HL-60/S4 treated with retinoic acid at 250 ng/mL for 4 days and 3 days (cell line): ENCODE results near the gene NDUFV2.
"Not testable (repeated sequence)": the region's sequence is repeated elsewhere in the genome, so short reads cannot be mapped to it uniquely, and the experiment has no call there.

ENCODE experiments used
- in situ Hi-C: fragments of 300-500 bp; cut with MboI; formaldehyde crosslinking; loops from 2 replicates; pipeline ENCODE4 v1.7.0; 2022; ENCODE audit warnings: low sequenced_read_pairs

The NDUFV2 gene

DNA sequence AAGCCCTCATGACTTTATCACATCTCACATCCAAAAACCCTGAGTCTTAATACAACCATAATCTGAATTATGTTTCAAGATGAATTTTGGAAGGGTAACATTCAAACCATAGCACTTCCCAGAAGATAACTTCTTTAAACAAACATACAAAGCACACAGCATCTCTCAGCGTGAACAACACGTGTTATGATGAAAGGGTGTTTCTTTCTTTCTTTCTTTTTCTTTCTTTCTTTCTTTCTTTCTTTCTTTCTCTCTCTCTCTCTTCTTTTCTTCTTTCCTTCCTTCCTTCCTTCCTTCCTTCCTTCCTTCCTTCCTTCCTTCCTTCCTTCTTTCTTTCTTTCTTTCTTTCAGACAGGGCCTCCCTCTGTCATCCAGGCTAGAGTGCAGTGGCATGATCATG, 13.8 kb upstream of the NDUFV2 start:
- in situ Hi-C loops, result not testable (repeated sequence)

DNA sequence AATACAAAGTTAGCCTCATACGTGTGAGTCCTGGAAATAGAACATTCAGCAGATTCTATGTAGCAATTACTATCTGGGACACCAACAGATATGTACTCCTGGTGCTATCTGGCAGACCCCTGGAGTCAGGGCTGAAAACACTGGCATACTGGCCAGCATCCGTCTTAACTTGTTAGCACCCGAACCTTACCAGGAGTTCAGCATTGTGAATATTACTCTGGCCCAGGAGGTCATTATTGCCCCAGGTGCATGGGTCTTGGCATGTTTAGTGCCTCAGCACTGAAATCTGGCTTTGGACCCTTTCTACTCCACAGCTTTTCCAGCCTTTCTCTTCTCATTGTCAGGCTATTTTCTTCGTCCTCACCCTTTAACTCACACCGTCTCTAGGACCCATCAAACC, 11.9 kb upstream of the NDUFV2 start:
- in situ Hi-C loops, result no loop called here

DNA sequence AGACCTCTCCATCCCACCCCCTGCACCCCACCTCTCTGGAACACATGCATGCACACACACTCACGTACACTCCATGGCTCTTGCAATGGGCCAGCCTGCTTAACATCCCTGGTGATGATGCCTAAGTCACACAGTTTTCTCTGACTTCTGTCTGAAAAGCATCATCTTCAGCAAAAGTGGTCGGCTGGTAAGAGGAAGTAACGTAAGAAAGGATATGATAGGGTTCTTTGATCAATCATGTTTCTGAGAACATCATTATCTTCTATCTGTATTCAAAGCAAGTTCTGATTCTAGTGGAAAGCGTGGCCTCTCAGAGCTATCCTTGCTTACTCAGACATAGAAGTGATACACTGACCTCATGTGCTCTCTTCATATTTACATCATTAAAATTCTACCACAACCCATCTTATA, 11.4 kb upstream of the NDUFV2 start:
- in situ Hi-C loops, result no loop called here

DNA sequence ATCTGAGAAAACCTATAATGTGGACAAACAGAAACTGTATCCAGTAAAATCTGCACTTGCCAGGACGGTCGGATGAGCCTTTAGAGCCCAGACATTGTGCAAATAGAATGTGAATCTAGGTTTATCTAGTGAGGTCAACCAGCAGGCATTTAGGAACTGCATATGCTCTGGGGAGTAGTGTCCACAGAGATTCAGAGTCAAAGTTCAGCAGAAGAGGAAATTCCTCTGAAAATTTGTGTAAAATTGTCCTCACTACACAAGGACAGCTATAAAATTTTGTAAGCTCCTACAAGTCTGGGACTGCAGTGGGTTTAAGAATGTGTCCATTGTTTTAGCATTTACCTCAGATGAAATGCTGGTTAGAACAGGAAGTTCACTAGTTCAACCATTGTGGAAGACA, 9.8 kb upstream of the NDUFV2 start:
- in situ Hi-C loops, result no loop called here

DNA sequence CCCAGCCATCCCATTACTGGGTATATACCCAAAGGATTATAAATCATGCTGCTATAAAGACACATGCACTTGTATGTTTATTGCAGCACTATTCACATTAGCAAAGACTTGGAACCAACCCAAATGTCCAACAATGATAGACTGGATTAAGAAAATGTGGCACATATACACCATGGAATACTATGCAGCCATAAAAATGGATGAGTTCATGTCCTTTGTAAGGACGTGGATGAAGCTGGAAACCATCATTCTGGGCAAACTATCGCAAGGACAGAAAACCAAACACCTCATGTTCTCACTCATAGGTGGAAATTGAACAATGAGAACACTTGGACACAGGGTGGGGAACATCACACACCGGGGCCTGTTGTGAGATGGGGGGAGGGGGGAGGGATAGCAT, 9.4 kb upstream of the NDUFV2 start:
- in situ Hi-C loops, result not testable (repeated sequence)

DNA sequence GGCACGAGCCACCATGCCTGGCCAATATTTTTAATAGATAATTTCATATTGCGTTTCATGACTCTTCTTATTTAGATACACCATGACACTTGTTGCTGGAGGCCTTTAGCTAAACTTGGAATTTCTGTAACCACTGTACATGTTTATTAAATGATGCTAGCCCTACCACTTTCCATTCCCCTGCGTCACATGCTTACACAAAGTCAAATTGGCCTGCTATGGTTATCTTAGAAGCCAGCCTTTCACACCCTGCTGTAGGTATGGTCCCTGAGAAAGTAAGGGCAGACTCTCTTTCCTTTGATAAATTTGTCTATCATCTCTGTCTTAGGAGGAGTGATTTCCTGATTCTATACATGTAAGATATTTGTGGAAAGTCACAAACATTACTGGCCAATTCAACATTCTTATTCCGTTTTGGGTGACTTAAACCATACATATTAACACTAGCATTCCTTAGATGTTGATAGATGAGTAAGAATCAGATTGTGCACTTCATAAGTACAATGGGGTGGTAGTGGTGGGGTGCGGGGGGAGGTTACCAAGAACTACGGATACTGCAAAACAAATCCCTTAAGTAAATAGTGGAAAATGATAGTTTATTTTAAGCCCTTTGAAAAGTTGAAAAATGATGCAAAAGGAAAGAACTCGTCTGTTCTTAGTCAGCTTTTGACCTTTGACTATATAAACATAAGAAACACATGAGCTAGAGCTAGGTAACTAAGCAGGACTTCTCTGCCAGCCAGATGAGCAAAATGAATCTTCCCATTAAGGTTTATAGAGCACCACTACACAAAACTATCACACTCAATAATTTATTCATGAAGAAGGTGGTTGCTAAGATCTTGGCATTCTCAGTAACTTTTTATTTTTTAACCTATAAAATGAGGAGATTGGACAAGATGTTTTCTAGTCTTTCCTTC, 7.9 kb upstream of the NDUFV2 start:
- in situ Hi-C loops, result no loop called here

DNA sequence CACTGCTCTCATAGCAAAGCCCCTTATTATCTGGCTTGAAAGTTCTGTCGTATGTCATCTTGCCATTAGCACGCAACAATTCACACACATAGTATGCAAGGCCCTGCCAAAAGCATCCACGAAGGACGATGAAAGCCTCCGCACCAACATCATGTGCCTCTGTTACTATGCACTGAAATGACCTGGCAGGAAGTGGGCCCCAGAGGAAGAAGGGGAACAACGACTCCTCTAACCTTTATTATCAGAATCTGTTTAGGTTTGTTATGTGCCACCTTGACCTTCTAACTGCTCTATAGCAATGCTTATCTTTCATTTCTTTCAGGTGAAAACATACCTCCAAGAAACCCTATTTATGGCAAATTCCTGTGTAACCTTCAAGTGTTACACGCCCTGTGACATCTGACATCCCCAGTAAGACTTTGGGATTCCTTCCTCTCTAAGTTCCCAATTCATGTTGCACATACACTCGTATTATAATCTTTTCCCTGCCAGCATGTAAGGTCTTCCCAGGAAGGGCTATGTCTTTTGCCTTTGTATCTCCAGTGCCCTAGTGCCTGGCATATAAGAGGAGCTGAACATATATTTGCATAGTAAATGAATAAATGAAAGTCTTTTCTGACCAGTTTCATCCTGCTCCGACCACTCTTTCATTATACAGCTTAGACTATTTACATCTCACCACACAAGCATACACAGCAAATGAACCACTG, 7.0 kb upstream of the NDUFV2 start:
- in situ Hi-C loops, result no loop called here

DNA sequence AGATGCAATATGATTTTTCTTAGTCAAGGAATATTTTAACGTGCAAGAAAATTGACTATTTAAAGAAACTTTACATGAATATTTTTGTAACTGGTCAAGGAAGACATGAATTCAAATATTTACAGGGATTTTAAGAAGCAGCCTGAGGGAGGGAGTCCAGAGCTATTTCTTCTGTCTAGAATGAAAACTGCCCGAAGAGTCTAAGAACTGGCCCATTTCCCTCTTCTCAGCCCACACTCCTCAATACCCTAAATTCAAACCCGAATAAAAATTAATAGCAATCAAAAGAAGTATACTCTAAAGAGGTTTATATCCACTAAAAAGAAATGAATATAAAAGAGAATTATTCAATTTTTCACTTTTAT, 6.5 kb upstream of the NDUFV2 start:
- in situ Hi-C loops, result no loop called here

DNA sequence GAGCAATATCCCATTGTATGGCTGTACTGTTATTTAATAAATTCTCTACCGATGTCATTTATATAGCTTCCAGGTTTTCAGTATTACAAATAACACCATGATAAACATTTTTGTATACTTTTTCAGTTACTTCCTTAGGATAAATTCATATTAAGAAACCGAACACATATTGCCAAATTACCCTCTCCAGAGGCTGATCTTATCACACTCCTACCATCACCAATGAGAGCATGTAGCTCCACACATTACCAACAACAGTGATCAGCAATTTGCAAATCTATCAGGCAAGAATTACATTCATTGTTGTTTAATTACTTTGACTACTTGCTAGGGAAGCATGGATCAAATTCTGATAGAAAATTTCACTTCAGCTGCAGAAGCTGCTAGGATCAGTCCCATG, 5.8 kb upstream of the NDUFV2 start:
- in situ Hi-C loops, result no loop called here

DNA sequence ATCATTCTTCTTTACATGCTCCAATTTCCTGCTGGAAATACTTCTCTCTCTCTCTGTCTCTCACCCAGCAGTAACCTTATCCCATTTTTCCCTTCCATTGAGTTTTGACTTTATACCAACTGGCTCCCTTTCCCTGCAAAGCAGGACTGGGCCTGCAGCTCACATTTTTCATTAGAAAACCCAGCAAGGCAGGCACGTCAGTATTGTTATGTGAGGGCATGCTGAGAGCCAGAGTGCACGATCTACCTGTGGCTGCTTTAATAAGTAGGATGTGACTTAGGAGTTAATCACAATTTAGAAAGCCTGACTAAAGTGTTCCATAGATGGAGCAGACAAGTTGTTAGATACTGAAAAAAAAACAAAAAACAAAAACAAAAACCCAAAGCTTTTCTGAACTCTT, 5.2 kb upstream of the NDUFV2 start:
- in situ Hi-C loops, result no loop called here

DNA sequence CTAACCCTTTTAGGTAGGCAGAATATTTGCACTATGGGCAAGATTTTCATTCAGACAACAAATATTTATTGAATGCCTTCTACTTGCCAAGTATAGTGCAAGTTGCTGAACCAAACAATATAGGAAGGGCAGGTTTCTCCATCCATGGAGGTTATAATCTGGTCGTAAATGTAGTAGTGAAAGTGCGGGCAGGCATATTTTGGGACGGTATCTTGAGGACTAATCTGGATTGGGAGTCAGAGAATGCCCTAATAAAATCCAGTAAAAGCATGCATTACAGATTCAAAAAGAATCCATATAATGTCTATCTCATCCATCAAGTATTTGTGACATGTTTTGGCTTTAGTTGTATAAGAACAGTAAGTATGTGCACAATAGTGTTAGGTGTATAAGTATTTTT, 1.7 kb upstream of the NDUFV2 start:
- in situ Hi-C loops, result no loop called here

DNA sequence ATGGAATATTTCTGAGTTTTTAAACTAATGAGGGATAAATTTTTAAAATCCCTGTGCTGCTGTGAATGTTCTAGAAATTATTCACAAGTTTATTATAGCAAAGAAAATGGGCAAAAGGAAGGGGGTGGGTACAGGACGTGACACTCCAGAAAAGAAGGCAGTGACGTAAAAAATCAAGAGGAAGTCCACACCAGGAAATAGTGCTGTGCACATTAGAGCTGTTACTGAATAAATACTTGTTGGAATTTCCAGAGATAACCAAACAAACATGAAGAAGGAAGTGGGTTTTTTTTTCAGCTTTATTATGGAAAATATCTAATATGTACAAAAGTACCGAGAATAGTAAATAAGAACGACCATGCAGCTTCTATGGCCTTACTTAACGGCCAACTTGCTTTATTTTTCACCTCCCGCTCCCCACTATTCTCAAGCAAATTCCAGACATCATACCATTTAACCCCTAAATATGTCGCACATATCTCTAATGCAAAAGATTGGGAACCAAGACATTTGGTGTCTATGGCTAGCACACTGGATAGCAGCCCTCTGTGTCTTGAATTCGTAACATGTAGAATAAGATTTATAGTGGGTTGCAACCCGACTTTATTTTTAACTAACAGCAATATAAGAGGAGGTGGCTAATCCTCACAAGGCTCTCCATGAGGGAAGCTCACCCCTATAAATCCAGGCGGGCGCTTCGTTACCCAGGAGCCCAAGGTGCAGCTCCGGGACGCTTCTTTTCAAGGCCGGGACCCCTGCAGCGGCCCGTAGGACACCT, 580 bp upstream of the NDUFV2 start:
- in situ Hi-C loops, result no loop called here

DNA sequence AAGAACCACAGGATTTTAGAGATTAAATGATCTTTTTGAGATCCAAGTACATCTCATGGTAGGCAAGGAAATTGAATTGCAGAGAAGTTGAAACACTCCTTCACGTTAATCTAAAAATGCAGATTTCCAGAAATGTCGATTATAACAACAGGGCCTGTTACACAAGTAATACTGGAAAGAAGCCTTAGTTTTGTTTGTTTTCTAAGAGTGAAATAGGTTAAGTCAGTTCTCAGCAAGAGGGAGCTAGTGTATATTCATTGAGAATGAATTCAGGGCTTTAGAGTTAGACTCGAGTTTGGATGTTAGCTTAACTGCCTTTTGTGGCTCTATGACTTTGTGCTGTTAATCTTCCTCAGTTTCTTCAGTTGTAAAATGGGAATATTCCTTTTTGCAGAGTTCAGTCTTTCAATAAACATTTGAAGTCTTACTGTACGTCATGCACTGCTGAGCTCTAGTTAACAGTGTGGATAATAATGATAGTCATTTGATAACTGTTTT, 926 bp downstream of the NDUFV2 start:
- in situ Hi-C loops, result no loop called here

DNA sequence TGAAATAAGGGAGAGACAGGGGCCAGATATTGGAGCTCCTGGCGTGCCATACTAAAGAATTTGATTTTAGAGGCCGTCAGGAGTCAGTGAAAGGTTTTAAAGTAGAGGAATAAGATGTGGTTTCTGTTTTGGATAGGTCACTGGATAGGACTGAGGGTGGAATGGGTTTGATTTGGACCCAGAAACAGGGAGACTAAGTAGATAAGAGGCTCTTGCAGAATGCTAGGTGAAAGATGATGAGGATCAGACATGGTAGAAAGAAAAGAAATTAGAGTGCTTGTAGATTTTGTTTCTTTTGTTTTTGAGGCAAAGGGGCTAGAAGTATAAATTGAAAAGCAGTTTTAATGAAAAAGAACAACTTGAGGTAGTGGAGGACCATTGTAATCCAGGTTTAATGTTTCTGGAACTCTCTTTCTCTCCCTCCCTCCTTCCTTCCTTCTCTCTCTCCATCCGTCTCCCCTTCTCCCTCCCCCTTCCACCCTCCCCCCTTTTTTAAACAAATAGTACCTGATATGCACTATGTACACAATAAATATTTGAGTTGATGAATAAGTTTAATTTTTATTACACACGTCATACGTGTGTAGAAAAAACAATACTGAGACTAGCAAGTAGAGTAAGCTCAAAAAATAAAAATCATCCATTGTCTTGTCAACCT, 1.9 kb downstream of the NDUFV2 start:
- in situ Hi-C loops, result no loop called here

DNA sequence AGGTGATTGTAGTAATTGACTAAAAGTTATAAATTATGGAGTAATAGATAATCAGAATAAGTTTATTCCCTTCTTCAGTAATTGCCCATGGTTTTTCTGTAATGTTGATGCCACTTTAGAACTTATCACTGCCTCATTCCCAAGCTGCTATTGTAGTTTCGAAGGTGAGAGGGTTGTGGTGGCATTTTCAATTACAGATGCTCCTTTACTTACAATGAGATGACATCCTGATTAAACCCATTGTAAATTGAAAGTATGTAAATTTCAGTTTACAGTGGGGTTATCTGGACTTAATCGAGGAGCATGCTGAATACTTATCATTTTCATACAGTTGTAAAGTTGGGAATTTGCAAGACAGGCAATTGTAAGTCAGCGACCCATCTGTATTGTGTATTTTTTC, 2.9 kb downstream of the NDUFV2 start:
- in situ Hi-C loops, result no loop called here

DNA sequence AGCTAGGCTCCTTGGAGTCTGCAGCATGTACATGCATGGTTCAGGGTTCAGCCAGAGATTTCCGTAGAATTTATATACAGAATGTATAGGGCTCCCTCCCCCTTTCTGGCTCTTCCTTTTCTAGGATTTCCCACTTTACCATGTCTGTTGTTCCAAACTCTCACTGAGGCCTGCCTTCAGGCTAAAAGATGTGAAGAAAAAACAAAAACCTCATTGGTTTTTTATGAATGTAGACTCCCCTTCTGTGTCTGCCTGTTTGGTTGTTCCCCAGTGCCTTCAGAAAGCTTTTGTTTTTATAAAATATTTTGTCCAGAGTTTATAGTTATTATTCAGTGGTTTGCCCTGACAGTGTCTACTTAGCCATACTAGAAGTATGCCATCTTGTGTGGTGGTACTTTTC, 3.6 kb downstream of the NDUFV2 start:
- in situ Hi-C loops, result no loop called here

DNA sequence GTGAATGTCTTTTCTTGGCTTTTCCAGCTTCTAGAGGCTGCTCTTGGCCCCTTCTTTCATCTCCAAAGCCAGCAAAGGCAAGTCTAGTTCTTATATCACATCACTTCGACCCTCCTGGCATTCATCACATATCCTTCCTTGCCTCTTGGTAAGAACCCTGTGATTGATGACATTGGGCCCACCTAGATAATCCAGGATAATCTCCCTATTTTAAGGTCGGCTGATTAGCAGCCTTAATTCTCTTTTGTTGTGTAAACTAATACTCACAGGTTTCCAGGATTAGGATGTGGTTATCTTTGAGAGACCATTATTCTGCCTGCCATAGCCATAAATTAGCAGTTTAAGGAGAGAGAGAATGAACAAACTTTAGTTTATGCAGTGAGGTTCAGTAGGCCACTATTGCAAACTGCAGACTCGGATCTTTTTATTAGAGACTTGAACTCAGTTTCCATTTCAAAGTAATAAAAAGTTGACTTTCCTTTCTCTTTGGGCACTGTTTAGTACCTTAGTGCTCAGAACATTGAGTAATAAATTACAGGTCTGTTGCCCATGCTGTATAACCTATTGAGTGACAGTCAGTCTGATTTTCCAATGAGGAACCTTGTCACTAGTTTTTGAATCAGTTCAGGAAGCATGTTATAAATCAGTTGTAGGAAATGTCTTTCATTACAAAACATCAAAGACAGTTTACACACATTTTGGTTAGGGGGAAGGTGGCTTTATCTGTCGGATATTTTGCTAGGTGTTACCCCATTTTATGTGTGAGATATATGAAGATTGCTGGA, 4.5 kb downstream of the NDUFV2 start:
- in situ Hi-C loops, result no loop called here

DNA sequence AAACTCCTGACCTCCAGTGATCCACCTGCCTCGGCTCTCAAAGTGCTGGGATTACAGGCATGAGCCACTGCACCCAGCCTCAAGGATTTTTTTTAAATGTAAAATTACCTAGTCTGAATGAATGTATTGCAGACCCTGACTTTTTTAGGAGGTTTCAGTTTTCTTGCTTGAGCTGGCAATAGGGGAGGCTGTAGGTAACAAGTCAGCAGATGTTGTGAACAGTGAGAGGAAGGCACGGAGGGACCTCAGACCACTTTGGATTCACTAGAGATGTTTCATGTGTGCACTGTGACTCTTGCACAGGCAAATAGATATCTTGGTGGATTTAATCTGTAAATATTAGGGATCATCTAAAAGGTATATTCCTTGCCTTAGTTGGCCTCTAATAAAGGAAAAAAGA, 6.4 kb downstream of the NDUFV2 start:
- in situ Hi-C loops, result no loop called here

DNA sequence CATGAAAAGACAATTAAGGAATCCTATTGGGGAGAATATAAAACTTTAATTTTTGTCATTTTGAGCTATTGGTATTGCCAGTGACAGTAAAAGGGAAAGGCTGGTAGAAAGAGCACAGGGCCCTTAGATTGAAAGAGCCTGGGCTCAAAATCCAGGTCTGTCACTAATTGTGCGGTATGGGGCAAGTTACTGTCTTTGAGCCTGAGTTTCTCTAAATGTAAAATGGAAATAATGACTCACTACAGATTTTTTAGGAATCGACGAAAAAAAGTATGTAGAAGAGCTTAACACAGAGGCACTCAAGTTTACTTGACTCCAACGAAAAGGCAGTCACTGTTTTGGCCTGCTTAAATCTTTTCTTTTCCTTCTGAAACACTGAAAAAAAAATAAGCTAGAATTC, 7.0 kb downstream of the NDUFV2 start:
- in situ Hi-C loops, result no loop called here

DNA sequence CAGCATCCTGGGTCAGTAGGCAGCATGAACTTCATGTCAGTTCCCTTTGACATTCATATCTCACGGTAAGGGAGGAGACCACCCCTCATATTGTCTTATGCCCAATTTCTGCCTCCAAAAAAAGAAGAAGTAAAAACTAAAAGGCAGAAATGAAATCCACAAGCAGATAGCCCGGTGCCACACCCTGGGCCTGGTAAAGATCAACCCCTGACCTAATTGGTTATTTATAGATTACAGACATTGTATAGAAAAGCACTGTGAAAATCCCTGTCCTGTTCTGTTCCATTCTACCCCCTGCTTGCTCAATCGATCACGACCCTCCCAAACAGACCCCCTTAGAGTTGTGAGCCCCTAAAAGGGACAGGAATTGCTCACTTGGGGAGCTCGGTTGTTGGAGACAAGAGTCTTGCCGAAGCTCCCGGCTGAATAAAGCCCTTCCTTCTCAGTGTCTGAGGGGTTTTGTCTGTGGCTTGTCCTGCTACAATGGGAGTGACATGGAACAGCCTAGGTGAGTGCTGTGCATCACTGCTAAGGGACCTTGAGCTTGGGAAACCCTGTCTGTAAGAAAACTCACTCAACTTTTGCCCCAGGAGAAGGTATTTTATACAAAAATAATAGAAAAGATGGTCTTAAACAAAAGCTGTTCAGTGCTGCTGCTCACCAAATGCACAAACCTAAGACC, 11.1 kb downstream of the NDUFV2 start:
- in situ Hi-C loops, result no loop called here
